Astrocyte of the spinal cord (primary cell): ENCODE measurements around the gene YWHAE.

Source experiments
- DNase-seq: peaks from one replicate; pipeline ENCODE4 v3.0.0; 2011; ENCODE audit warnings: low read depth, low spot score
- H3K4me3 ChIP-seq: 2 replicates; pipeline ENCODE4 v1.5.1; 2011; ENCODE audit warnings: low read depth, mild to moderate bottlenecking, low read length, moderate library complexity
- CTCF ChIP-seq: IDR thresholded peaks from 2 replicates; pipeline ENCODE4 v1.5.1; 2012; ENCODE audit warnings: low read depth, mild to moderate bottlenecking, low read length, inconsistent platforms
- in situ Hi-C: cut with HindIII; loops from 2 replicates; pipeline ENCODE4 v1.10.0; 2017; ENCODE audit warnings: low sequenced_read_pairs

The YWHAE gene

GRCh38 chr17:1351275-1351674 is 48.7 kb downstream of the YWHAE start:
- TF ChIP-seq CTCF = no peak
- in situ Hi-C loops = no loop called here
- DNase-seq = no peak
- no peak overlapping the region for H3K4me3 ChIP-seq

GRCh38 chr17:1347589-1348323 is 52.3 kb downstream of the YWHAE start:
- no peak for TF ChIP-seq CTCF
- DNase-seq = peak; percentile 29
- in situ Hi-C loops = no loop called here
- H3K4me3 ChIP-seq = no peak overlapping the region

GRCh38 chr17:1344521-1344920 is 55.5 kb downstream of the YWHAE start:
- no peak for TF ChIP-seq CTCF
- no peak overlapping the region for H3K4me3 ChIP-seq
- no peak for DNase-seq
- in situ Hi-C loops = no loop called here

GRCh38 chr17:1343554-1343953 is 56.5 kb downstream of the YWHAE start:
- in situ Hi-C loops = no loop called here
- H3K4me3 ChIP-seq = no peak overlapping the region
- no peak for TF ChIP-seq CTCF
- no peak for DNase-seq

- in situ Hi-C loops = no loop called here
- no peak for TF ChIP-seq CTCF
- DNase-seq = no peak
- H3K4me3 ChIP-seq = no peak overlapping the region
Measured at GRCh38 chr17:1340371-1340770, 59.7 kb downstream of the YWHAE start.

GRCh38 chr17:1331708-1332107 is 68.3 kb downstream of the YWHAE start:
- no peak overlapping the region for H3K4me3 ChIP-seq
- in situ Hi-C loops = no loop called here
- DNase-seq = no peak
- TF ChIP-seq CTCF = no peak
